Stromal cell of bone marrow (primary cell): ENCODE results near the gene PIK3IP1.
"Not testable (repeated sequence)": the region's sequence is repeated elsewhere in the genome, so short reads cannot be mapped to it uniquely, and the experiment has no call there.

ENCODE experiments used
- DNase-seq: peaks from one replicate; pipeline ENCODE4 v3.0.0-alpha.2; 2012; ENCODE audit warnings: low read depth

PIK3IP1 gene

GRCh38 chr22:31292236-31292989, at the start of gene PIK3IP1:
Gene PIK3IP1, minus strand, starts transcription at chr22:31292488. Its CDS starts 144 bp downstream, at chr22:31292344.
- DNase-seq, result peak; percentile 75

- DNase-seq, result no peak
Measured at GRCh38 chr22:31341386-31342088, 49.2 kb upstream of the PIK3IP1 start.

GRCh38 chr22:31340765-31341247, 48.5 kb upstream of the PIK3IP1 start:
- no peak for DNase-seq

GRCh38 chr22:31340360-31340759, 48.1 kb upstream of the PIK3IP1 start:
- DNase-seq, result no peak

- DNase-seq, result no peak
Measured at GRCh38 chr22:31339148-31339832, 47.0 kb upstream of the PIK3IP1 start.

- no peak for DNase-seq
Measured at GRCh38 chr22:31337178-31337577, 44.9 kb upstream of the PIK3IP1 start.

- no peak for DNase-seq
Measured at GRCh38 chr22:31334329-31334728, 42.0 kb upstream of the PIK3IP1 start.

- DNase-seq, result no peak
Measured at GRCh38 chr22:31333641-31334040, 41.4 kb upstream of the PIK3IP1 start.

GRCh38 chr22:31332886-31333285, 40.6 kb upstream of the PIK3IP1 start:
- DNase-seq, result no peak

GRCh38 chr22:31332010-31332409, 39.7 kb upstream of the PIK3IP1 start:
- no peak for DNase-seq

- no peak for DNase-seq
Measured at GRCh38 chr22:31329453-31330215, 37.3 kb upstream of the PIK3IP1 start.

- DNase-seq, result no peak
Measured at GRCh38 chr22:31329029-31329428, 36.7 kb upstream of the PIK3IP1 start.

- DNase-seq, result no peak
Measured at GRCh38 chr22:31328544-31328960, 36.3 kb upstream of the PIK3IP1 start.

- no peak for DNase-seq
Measured at GRCh38 chr22:31327806-31328543, 35.7 kb upstream of the PIK3IP1 start.

GRCh38 chr22:31326877-31327276, 34.6 kb upstream of the PIK3IP1 start:
- DNase-seq, result no peak

GRCh38 chr22:31323578-31324550, 31.6 kb upstream of the PIK3IP1 start:
- no peak for DNase-seq

- no peak for DNase-seq
Measured at GRCh38 chr22:31321421-31321820, 29.1 kb upstream of the PIK3IP1 start.

GRCh38 chr22:31314220-31314619, 21.9 kb upstream of the PIK3IP1 start:
- DNase-seq, result not testable (repeated sequence)

GRCh38 chr22:31313366-31314147, 21.3 kb upstream of the PIK3IP1 start:
- DNase-seq, result peak; percentile 61
